Smooth muscle cell of trachea (primary cell): Measurements from ENCODE around the gene ZNF883. TPM values are rescaled to one million over a fixed set of nuclear protein-coding genes. Genes with fewer than 3 reads are reported as not detected.

Experiments
- total RNA-seq: library from RNA; depleted of rRNA; stranded (reverse); fragments of >200 nt; gene quantifications from 2 replicates; pipeline ENCODE4 v1.2.1, GENCODE V29; 2014

Gene ZNF883
- 3.9 and 7.9 TPM in 2 replicates for total RNA-seq

DNA sequence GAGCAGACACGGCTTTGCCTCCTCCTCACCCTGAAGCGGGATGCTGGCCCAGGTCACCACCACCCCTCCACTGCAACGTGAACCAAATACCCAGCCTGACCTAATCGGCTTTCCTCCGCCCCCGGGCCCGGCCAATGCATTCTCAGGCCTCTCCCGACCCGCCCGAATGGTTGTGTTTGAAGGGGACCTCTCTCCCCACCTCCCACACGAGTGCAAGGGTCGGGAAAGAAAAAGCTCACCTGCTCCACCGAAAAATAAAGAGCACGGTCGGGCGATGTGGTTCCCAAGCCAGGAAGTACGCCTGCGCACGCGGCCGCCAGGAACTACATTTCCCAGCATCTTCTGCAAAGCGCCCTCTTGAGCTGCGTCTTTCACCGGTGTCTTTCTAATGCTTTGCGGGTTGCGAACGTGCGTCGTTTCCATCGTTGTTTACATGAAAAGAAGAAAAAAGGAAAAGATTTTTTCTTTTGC is at the start of gene ZNF883:
TSS of gene ZNF883 (minus strand) at position 282 of the 471 bp plus-strand sequence.

DNA sequence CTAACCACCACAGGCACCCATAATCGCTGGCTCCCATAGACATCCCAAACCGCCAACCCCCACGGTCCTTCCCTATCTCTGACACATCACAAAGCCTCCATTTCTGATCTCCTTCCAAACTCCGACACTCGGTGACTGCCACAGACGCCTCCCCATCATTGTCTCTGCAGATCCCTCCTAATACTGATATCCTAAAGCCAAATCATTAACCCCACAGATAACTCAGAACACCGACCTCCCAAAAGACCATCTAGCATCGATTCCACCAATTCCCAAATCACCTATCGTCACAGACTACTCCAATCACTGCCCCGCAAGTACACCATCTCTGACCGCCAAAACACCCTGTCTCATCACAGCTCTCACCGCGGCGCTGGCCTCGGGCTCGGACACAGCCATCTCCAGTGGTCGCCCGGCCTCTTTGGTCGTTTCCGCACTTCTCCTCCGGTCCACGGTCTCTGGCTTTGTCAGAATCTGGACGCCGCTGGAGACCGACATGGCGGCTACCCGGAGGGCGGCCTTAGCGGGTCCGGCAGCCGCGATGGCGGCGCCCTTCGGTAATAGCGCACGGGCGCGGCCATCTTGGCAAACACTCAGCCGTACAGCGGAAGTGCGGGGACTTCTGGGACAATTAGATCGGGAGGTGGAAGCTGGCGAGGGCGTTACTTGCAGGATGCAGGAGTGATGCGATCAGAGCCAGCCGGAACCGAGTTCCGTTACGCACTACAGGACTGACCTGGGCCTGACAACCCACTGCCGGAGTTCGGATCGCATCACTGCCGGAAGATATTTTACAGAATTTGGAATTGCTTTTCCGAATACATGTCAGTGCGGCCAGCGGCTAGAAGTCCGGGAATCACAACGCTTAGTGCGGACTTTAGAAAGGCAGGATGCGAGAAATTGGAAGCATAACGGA is 44.5 kb upstream of the ZNF883 start, which contains the start of gene ZFP37:
TSS of gene ZFP37 (minus strand) at position 534 of the 916 bp plus-strand sequence. CDS start at position 498, 36 bp downstream.

Other genes starting within 250 kb of the ZNF883 start
- gene SLC46A2, start 121.3 kb downstream of the ZNF883 start, total RNA-seq = not detected in 2 replicates
- gene ZFP37, start 44.5 kb upstream of the ZNF883 start, total RNA-seq = 3.0 and 5.2 TPM in 2 replicates
- 8.4 and 12.2 TPM in 2 replicates for gene SLC31A2, start 138.8 kb upstream of the ZNF883 start, total RNA-seq
- gene FKBP15, start 209.1 kb upstream of the ZNF883 start, total RNA-seq = 24.7 and 25.6 TPM in 2 replicates
- 25.0 and 31.6 TPM in 2 replicates for gene SLC31A1, start 209.4 kb upstream of the ZNF883 start, total RNA-seq